Measurements from ENCODE around the gene CFAP97.

DNA sequence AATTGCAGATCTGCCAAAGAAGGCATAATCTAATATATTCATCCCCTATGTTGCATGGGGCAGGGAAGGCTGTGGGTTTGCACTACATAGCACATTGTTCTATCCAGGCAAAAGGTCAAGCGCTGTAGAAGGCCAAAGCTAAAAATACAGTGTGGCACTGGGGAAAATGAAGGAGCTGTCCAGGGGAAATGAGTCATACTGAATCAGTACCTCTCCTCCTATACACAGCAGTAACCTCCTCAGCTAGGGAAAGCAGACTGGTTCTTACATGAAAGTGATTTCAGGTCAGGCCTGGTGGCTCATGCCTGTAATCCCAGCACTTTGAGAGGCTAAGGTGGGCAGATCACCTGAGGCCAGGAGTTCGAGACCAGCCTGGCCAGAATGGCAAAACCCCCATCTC lies 91.7 kb downstream of the CFAP97 start:
- TF ChIP-seq, protein P1, sequence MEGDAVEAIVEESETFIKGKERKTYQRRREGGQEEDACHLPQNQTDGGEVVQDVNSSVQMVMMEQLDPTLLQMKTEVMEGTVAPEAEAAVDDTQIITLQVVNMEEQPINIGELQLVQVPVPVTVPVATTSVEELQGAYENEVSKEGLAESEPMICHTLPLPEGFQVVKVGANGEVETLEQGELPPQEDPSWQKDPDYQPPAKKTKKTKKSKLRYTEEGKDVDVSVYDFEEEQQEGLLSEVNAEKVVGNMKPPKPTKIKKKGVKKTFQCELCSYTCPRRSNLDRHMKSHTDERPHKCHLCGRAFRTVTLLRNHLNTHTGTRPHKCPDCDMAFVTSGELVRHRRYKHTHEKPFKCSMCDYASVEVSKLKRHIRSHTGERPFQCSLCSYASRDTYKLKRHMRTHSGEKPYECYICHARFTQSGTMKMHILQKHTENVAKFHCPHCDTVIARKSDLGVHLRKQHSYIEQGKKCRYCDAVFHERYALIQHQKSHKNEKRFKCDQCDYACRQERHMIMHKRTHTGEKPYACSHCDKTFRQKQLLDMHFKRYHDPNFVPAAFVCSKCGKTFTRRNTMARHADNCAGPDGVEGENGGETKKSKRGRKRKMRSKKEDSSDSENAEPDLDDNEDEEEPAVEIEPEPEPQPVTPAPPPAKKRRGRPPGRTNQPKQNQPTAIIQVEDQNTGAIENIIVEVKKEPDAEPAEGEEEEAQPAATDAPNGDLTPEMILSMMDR (IDR thresholded peaks at IDR 0.05) = no peak
- TF ChIP-seq EZH2 (IDR thresholded peaks at IDR 0.05; ENCODE audit: borderline replicate concordance, insufficient read depth, low read depth, low read length, poor library complexity, severe bottlenecking) = no peak
